H1 (cell line): ENCODE results near the gene TUBGCP3. TPM values are rescaled to one million over a fixed set of nuclear protein-coding genes. Genes with fewer than 3 reads are reported as not detected.

Source experiments
- CTCF ChIA-PET: fragments of 300-600 bp; sonication (Branson Sonifier 250); formaldehyde crosslinking; loops from one replicate; lab custom pipeline; 2021; ENCODE audit not compliant: partially characterized antibody; lab: Charles Lee
- POLR2A ChIA-PET: fragments of 300-600 bp; sonication (Branson Sonifier 250); formaldehyde crosslinking; loops from one replicate; lab custom pipeline; 2021; ENCODE audit warnings: inconsistent platforms; ENCODE audit not compliant: partially characterized antibody; lab: Charles Lee
- DNase-seq, 2 experiments: peaks; one replicate each; pipeline versions ENCODE4 v3.0.0 to v3.0.0-alpha.2; 2010 to 2022; ENCODE audit warnings: low spot score in 2 of 2, low read depth in 1 of 2, mixed read lengths in 1 of 2
- FAIRE-seq: peaks from 2 replicates; lab custom pipeline; 2011; peaks lifted over from hg19 to GRCh38; lab: Jason Lieb, UNC
- H2AFZ ChIP-seq: 2 replicates; pipeline ENCODE4 v1.8.1; 2012; ENCODE audit warnings: low read length, inconsistent platforms
- H2AK5ac ChIP-seq: 2 replicates; pipeline ENCODE4 v1.6.1; 2013; ENCODE audit warnings: low read depth, low read length
- H2BK120ac ChIP-seq: replicated peaks from 2 replicates; pipeline ENCODE3; 2013; ENCODE audit warnings: low read depth, low read length, inconsistent platforms
- H2BK12ac ChIP-seq: 2 replicates; pipeline ENCODE4 v1.6.1; 2013; ENCODE audit warnings: low read depth, low read length
- H2BK15ac ChIP-seq: 2 replicates; pipeline ENCODE4 v1.6.1; 2013; ENCODE audit warnings: low read length
- H2BK20ac ChIP-seq: 2 replicates; pipeline ENCODE4 v1.6.1; 2013; ENCODE audit warnings: low read length
- H2BK5ac ChIP-seq: 2 replicates; pipeline ENCODE4 v1.6.1; 2013; ENCODE audit warnings: low read depth, low read length
- H3K14ac ChIP-seq: 2 replicates; pipeline ENCODE4 v1.6.1; 2013; ENCODE audit warnings: inconsistent platforms; ENCODE audit not compliant: insufficient read length
- H3K18ac ChIP-seq: 2 replicates; pipeline ENCODE4 v1.6.1; 2013; ENCODE audit warnings: low read length; ENCODE audit errors: extremely low read depth
- H3K23ac ChIP-seq: 2 replicates; pipeline ENCODE4 v1.6.1; 2013; ENCODE audit warnings: inconsistent platforms; ENCODE audit not compliant: insufficient read length
- H3K23me2 ChIP-seq: 2 replicates; pipeline ENCODE4 v1.6.1; 2013; ENCODE audit warnings: low read depth, low read length
- H3K27ac ChIP-seq: 2 replicates; pipeline ENCODE4 v1.6.1; 2011; ENCODE audit warnings: low read depth, low read length, inconsistent platforms
- H3K27me3 ChIP-seq, 4 experiments: replicated peaks in 1 of 4; 1 replicate in 1 of 4; 2 replicates in 3 of 4; pipeline versions ENCODE4 v1.6.1 to v1.8.1; 2011 to 2013; ENCODE audit warnings: low read length in 3 of 4, mild to moderate bottlenecking in 3 of 4, inconsistent platforms in 2 of 4, mixed read lengths in 2 of 4, moderate library complexity in 1 of 4; ENCODE audit not compliant: control insufficient read depth in 3 of 4, insufficient read depth in 3 of 4; ENCODE audit errors: extremely low read depth in 1 of 4
- H3K36me3 ChIP-seq, 4 experiments: 2 replicates each; pipeline versions ENCODE4 v1.6.1 to v1.8.1; 2011 to 2013; ENCODE audit warnings: mild to moderate bottlenecking in 4 of 4, low read length in 3 of 4, moderate library complexity in 2 of 4, control low read depth in 1 of 4, inconsistent platforms in 1 of 4; ENCODE audit not compliant: insufficient read depth in 4 of 4, control insufficient read depth in 2 of 4
- H3K4ac ChIP-seq: replicated peaks from 2 replicates; pipeline ENCODE3; 2013; ENCODE audit warnings: low read length, low read depth, mixed read lengths, inconsistent platforms; ENCODE audit not compliant: insufficient read length
- H3K4me1 ChIP-seq, 4 experiments: replicated peaks in 1 of 4; 1 replicate in 1 of 4; 2 replicates in 3 of 4; pipeline versions ENCODE4 v1.6.1 to v1.8.1; 2011 to 2013; ENCODE audit warnings: low read length in 3 of 4, inconsistent platforms in 2 of 4, mixed read lengths in 1 of 4; ENCODE audit not compliant: insufficient read depth in 4 of 4, control insufficient read depth in 3 of 4
- H3K4me2 ChIP-seq, 2 experiments: 2 replicates each; pipeline versions ENCODE4 v1.6.1 to v1.8.1; 2011 to 2013; ENCODE audit warnings: low read depth in 2 of 2, low read length in 2 of 2, control low read depth in 1 of 2, inconsistent platforms in 1 of 2, mild to moderate bottlenecking in 1 of 2; ENCODE audit not compliant: insufficient read depth in 1 of 2
- H3K4me3 ChIP-seq, 4 experiments: fragments of 200-600, 300-600 bp in 1 of 4; sonication (generic), shearing (Covaris generic), sonication (Bioruptor Twin) in 1 of 4; 2 replicates each; pipeline versions ENCODE4 v1.5.1 to v1.8.1; 2011 to 2016; ENCODE audit warnings: low read length in 4 of 4, low read depth in 3 of 4, control low read depth in 2 of 4, inconsistent platforms in 2 of 4, mild to moderate bottlenecking in 2 of 4, mixed read lengths in 1 of 4, moderate library complexity in 1 of 4; ENCODE audit not compliant: insufficient read depth in 2 of 4; ENCODE audit errors: extremely low read depth in 1 of 4
- H3K56ac ChIP-seq: replicated peaks from 2 replicates; pipeline ENCODE3; 2013; ENCODE audit warnings: low read depth, mild to moderate bottlenecking, mixed read lengths, low read length, inconsistent platforms; ENCODE audit not compliant: insufficient read length
- H3K79me1 ChIP-seq: 2 replicates; pipeline ENCODE4 v1.6.1; 2013; ENCODE audit warnings: low read depth, low read length, control low read depth
- H3K79me2 ChIP-seq, 2 experiments: 2 replicates each; pipeline versions ENCODE4 v1.6.1 to v1.8.1; 2012 to 2013; ENCODE audit warnings: low read length in 2 of 2, mild to moderate bottlenecking in 2 of 2, inconsistent platforms in 1 of 2; ENCODE audit not compliant: insufficient read depth in 2 of 2, control insufficient read depth in 1 of 2
- H3K9ac ChIP-seq, 4 experiments: replicated peaks in 1 of 4; 1 replicate in 1 of 4; 2 replicates in 3 of 4; pipeline versions ENCODE4 v1.6.1 to v1.8.1; 2011 to 2013; ENCODE audit warnings: low read depth in 3 of 4, low read length in 3 of 4, control low read depth in 2 of 4, mild to moderate bottlenecking in 2 of 4, moderate library complexity in 2 of 4, inconsistent platforms in 1 of 4; ENCODE audit errors: extremely low read depth in 1 of 4
- H3K9me3 ChIP-seq, 2 experiments: 2 replicates each; pipeline versions ENCODE4 v1.6.1 to v1.8.1; 2012 to 2013; ENCODE audit warnings: mild to moderate bottlenecking in 2 of 2, moderate library complexity in 2 of 2, control low read depth in 1 of 2, inconsistent platforms in 1 of 2, low read depth in 1 of 2, low read length in 1 of 2, mixed read lengths in 1 of 2; ENCODE audit not compliant: insufficient read depth in 2 of 2
- H4K20me1 ChIP-seq, 2 experiments: replicated peaks in 1 of 2; 2 replicates each; pipeline versions ENCODE3 to v1.8.1; 2011 to 2013; ENCODE audit warnings: inconsistent platforms in 2 of 2, low read length in 2 of 2, mild to moderate bottlenecking in 1 of 2; ENCODE audit not compliant: insufficient read depth in 2 of 2, control insufficient read depth in 1 of 2
- H4K5ac ChIP-seq: 2 replicates; pipeline ENCODE4 v1.6.1; 2013; ENCODE audit warnings: low read length, low read depth, mixed read lengths, inconsistent platforms; ENCODE audit not compliant: insufficient read length
- H4K8ac ChIP-seq: 2 replicates; pipeline ENCODE4 v1.8.0; 2013; ENCODE audit warnings: mild to moderate bottlenecking, moderate library complexity, low read length, inconsistent platforms; ENCODE audit not compliant: insufficient read depth; ENCODE audit errors: extremely low read depth
- H4K91ac ChIP-seq: replicated peaks from 2 replicates; pipeline ENCODE3; 2013; ENCODE audit warnings: low read length, mixed read lengths, inconsistent platforms; ENCODE audit not compliant: insufficient read length
- JUN ChIP-seq: IDR thresholded peaks from 2 replicates; pipeline ENCODE4 v1.6.1; 2011; ENCODE audit warnings: low read depth, mild to moderate bottlenecking, improper control_type of control experiment, low read length
- KDM1A ChIP-seq: fragments of 200-600, 300-600 bp; sonication (generic); IDR thresholded peaks from 2 replicates; pipeline ENCODE4 v1.7.1; 2016; ENCODE audit warnings: mild to moderate bottlenecking, low read length, borderline replicate concordance
- NANOG ChIP-seq: IDR thresholded peaks from 2 replicates; pipeline ENCODE4 v1.6.1; 2011; ENCODE audit warnings: low read length, low read depth, mild to moderate bottlenecking, inconsistent platforms; ENCODE audit not compliant: insufficient read depth, poor library complexity, severe bottlenecking
- SUZ12 ChIP-seq: fragments of 200-600 bp; sonication (generic); IDR thresholded peaks from 2 replicates; pipeline ENCODE4 v1.6.1; 2012; ENCODE audit warnings: mild to moderate bottlenecking, inconsistent platforms, low read length, moderate library complexity, mixed read lengths
- TAF1 ChIP-seq: IDR thresholded peaks from 2 replicates; pipeline ENCODE4 v1.6.1; 2011; ENCODE audit warnings: mild to moderate bottlenecking, low read depth, low read length
- WGBS, 2 experiments: shearing (Covaris generic) in 1 of 2; methylation state at CpG; one replicate each; pipeline versions ENCODE4 v1.1.6 to v1.1.7; 2013 to 2015; ENCODE audit warnings: low lambda C conversion rate in 2 of 2, mixed read lengths in 2 of 2, inconsistent platforms in 1 of 2, low coverage in 1 of 2, missing lambda C conversion rate in 1 of 2; ENCODE audit not compliant: insufficient replicate concordance in 2 of 2, insufficient coverage in 1 of 2, insufficient read length in 1 of 2; ENCODE audit errors: extremely low coverage in 1 of 2, missing lambda C conversion rate in 1 of 2; 5-methylcytosine and 5-hydroxymethylcytosine counted together
- polyA plus RNA-seq, 7 experiments: library from polyadenylated mRNA; depleted of rRNA in 3 of 7; stranded (reverse) in 5 of 7; unstranded in 2 of 7; fragments of >200 nt in 5 of 7; fragments of 200-250 nt in 2 of 7; gene quantifications; 1 replicate in 5 of 7; 2 replicates in 1 of 7; 4 replicates in 1 of 7; pipeline versions ENCODE4 v1.2.1 to v1.2.3, GENCODE V29; 2011 to 2013; ENCODE audit warnings: missing spikeins in 2 of 7, mixed read lengths in 2 of 7
- total RNA-seq: library from RNA; stranded (reverse); fragmentation: NEBNext Ultra II Directional; extraction: Animal tissue kit (Norgen Biotek cat#: 25700); gene quantifications from 2 replicates; pipeline ENCODE4 v1.2.1, GENCODE V29; 2021
- TF ChIP-seq, protein P1 (sequence below): IDR thresholded peaks from 2 replicates; pipeline ENCODE4 v1.6.1; 2012; ENCODE audit warnings: inconsistent platforms

The TUBGCP3 gene
- total and polyA plus RNA-seq, 2 of the 8 experiments (the other 6 are each of a cell fraction or from before 2014, with no cell fraction given), result 27.0 to 31.7 TPM

DNA sequence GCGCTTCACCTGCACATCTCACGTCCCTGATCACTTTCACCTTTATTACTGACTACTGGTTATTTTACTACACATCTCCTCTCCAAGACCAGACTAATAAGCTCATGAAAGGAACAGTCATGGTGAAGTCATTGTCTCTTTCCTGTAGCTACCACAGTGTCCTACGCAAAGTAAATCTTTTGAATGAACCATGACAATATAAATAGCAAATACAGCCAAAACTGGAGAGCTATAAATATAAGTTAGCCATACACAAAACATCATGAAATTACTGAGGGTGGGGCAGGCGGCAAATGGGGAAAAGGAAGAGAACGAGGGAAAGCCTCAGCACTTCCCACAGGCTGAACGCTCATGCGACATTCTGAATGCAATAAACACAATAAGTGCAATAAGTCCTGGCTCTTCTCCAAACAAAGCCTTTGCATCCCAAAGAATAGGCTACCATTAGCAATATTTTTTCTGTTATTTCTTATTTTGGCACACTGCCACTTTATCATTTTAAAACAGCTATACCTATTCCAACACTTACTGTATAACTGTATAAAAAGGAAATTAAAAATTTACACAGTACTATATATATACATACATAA lies 62.5 kb downstream of the TUBGCP3 start:
- no peak overlapping the region for H3K18ac ChIP-seq
- H3K4me2 ChIP-seq, result no peak overlapping the region
- no peak overlapping the region for H3K4ac ChIP-seq
- CTCF ChIA-PET, result no interaction called here
- no peak overlapping the region for H2BK5ac ChIP-seq
- H4K5ac ChIP-seq, result no peak overlapping the region
- no peak overlapping the region for H3K23ac ChIP-seq
- H2AK5ac ChIP-seq, result no peak overlapping the region
- H4K8ac ChIP-seq, result no peak overlapping the region
- H3K4me1 ChIP-seq, result no peaks in the 10 kb centered on the region
- H3K9ac ChIP-seq, result no peak overlapping the region
- H3K14ac ChIP-seq, result no peak overlapping the region
- H3K23me2 ChIP-seq, result peaks cover 7% of the 10 kb centered on the region; the same call in 1 of the 2 replicates
- no peak overlapping the region for H3K56ac ChIP-seq
- no peak for FAIRE-seq
- no peak overlapping the region for H4K91ac ChIP-seq
- H2BK15ac ChIP-seq, result no peak overlapping the region
- no peak overlapping the region for H2BK12ac ChIP-seq
- WGBS, 2 experiments, result 89% methylated on average over 7 of the region's 7 CpGs; no CpG with 5 or more reads in 1 of the 2 experiments
- H3K79me2 ChIP-seq, result 0 out of 4 replicates have a peak, but pooled peaks cover 0 to 3% of the 10 kb centered on the region in 2 experiments
- no peak overlapping the region for H3K4me3 ChIP-seq
- DNase-seq, result no peak
- H4K20me1 ChIP-seq, result peaks cover 0 to 12% of the 10 kb centered on the region in 2 experiments
- H3K79me1 ChIP-seq, result no peaks in the 10 kb centered on the region
- H3K27me3 ChIP-seq, result no peaks in the 10 kb centered on the region
- H2BK120ac ChIP-seq, result no peak overlapping the region
- H3K9me3 ChIP-seq, result no peaks in the 10 kb centered on the region
- H2AFZ ChIP-seq, result no peak overlapping the region
- peaks cover 0 to 6% (median under 1%) of the 10 kb centered on the region in 4 experiments; a peak in 3 of 8 replicates for H3K36me3 ChIP-seq
- POLR2A ChIA-PET, result interaction anchor here (0.8 kb wide), 1 partner anchor 14 kb away, joined by 4 read pairs; no protein-coding TSS in a partner anchor
- H2BK20ac ChIP-seq, result no peak overlapping the region
- TF ChIP-seq NANOG (no peak), TAF1 (no peak), JUN (no peak), SUZ12 (no peak), KDM1A (no peak)
- TF ChIP-seq, protein P1, sequence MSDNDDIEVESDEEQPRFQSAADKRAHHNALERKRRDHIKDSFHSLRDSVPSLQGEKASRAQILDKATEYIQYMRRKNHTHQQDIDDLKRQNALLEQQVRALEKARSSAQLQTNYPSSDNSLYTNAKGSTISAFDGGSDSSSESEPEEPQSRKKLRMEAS, result no peak
- H3K27ac ChIP-seq, result no peak overlapping the region
